SK-N-SH (cell line): ENCODE results near the gene GMPPA. TPM values are rescaled to one million over a fixed set of nuclear protein-coding genes. Genes with fewer than 3 reads are reported as not detected.

Source experiments
- CTCF ChIA-PET: fragments of 300-600, 350-600 bp; formaldehyde crosslinking; extraction: SDS; loops from one replicate; lab custom pipeline; 2021; lab: Yijun Ruan, JAX
- POLR2A ChIA-PET: fragments of 350-600 bp; sonication (Branson Sonifier 250); formaldehyde crosslinking; extraction: SDS; loops from one replicate; lab custom pipeline; 2020; ENCODE audit warnings: antibody characterized with exemption, inconsistent platforms; lab: Yijun Ruan, JAX
- DNase-seq: peaks from one replicate; pipeline ENCODE4 v3.0.0; 2012
- H2AFZ ChIP-seq: fragments of 200-600 bp; sonication (generic); 2 replicates; pipeline ENCODE4 v1.8.1; 2016; ENCODE audit warnings: antibody characterized with exemption, mild to moderate bottlenecking, low read depth
- H3F3A ChIP-seq: fragments of 200-600 bp; sonication (generic); replicated peaks from 2 replicates; pipeline ENCODE3; 2016; ENCODE audit warnings: antibody characterized with exemption, mild to moderate bottlenecking; ENCODE audit not compliant: insufficient read depth
- H3K27ac ChIP-seq, 2 experiments: fragments of 200-500 bp in 1 of 2; fragments of 200-600 bp in 1 of 2; sonication (Bioruptor generic) in 1 of 2; sonication (generic), shearing (Covaris generic) in 1 of 2; 2 replicates each; pipeline versions ENCODE4 v1.5.1 to v1.6.1; 2014 to 2016; ENCODE audit warnings: low read depth in 2 of 2, inconsistent platforms in 1 of 2, low read length in 1 of 2, mild to moderate bottlenecking in 1 of 2, mixed read lengths in 1 of 2
- H3K27me3 ChIP-seq: fragments of 200-600 bp; sonication (generic), shearing (Covaris generic); 2 replicates; pipeline ENCODE4 v1.6.1; 2016; ENCODE audit warnings: mixed run types; ENCODE audit not compliant: insufficient read depth
- H3K36me3 ChIP-seq, 2 experiments: fragments of 200-500 bp in 1 of 2; fragments of 200-600 bp in 1 of 2; sonication (Bioruptor generic) in 1 of 2; sonication (generic) in 1 of 2; replicated peaks in 1 of 2; 2 replicates each; pipeline versions ENCODE3 to v1.5.1; 2014 to 2016; ENCODE audit warnings: low read length in 1 of 2, mild to moderate bottlenecking in 1 of 2; ENCODE audit not compliant: insufficient read depth in 2 of 2, control insufficient read depth in 1 of 2
- H3K4me1 ChIP-seq, 2 experiments: fragments of 200-500 bp in 1 of 2; fragments of 200-600 bp in 1 of 2; sonication (Bioruptor generic) in 1 of 2; sonication (generic), shearing (Covaris generic) in 1 of 2; 2 replicates each; pipeline versions ENCODE4 v1.5.1 to v1.6.1; 2014 to 2016; ENCODE audit warnings: low read depth in 1 of 2, low read length in 1 of 2, mixed run types in 1 of 2; ENCODE audit not compliant: insufficient read depth in 2 of 2, control insufficient read depth in 1 of 2
- H3K4me2 ChIP-seq: fragments of 200-600 bp; sonication (generic), shearing (Covaris generic); 2 replicates; pipeline ENCODE4 v1.6.1; 2017; ENCODE audit warnings: mixed run types
- H3K4me3 ChIP-seq, 2 experiments: fragments of 200-500 bp in 1 of 2; fragments of 200-600 bp in 1 of 2; sonication (Bioruptor generic) in 1 of 2; sonication (generic), shearing (Covaris generic) in 1 of 2; 2 replicates each; pipeline versions ENCODE4 v1.5.1 to v1.8.1; 2014 to 2016; ENCODE audit warnings: low read depth in 2 of 2, inconsistent platforms in 1 of 2, low read length in 1 of 2, mild to moderate bottlenecking in 1 of 2, mixed read lengths in 1 of 2, moderate library complexity in 1 of 2
- H3K79me2 ChIP-seq: fragments of 200-600 bp; sonication (generic); 2 replicates; pipeline ENCODE4 v1.8.1; 2017; ENCODE audit warnings: mild to moderate bottlenecking; ENCODE audit not compliant: insufficient read depth
- H3K9ac ChIP-seq: fragments of 200-600 bp; sonication (generic); 2 replicates; pipeline ENCODE4 v1.6.1; 2017; ENCODE audit warnings: mixed run types
- H3K9me2 ChIP-seq: fragments of 200-600 bp; sonication (generic); 2 replicates; pipeline ENCODE4 v1.6.1; 2017; ENCODE audit warnings: mixed run types
- H3K9me3 ChIP-seq: fragments of 200-600 bp; sonication (generic); 2 replicates; pipeline ENCODE4 v1.6.1; 2017; ENCODE audit warnings: mixed run types, mild to moderate bottlenecking, moderate library complexity
- H4K20me1 ChIP-seq: fragments of 200-600 bp; sonication (generic); 2 replicates; pipeline ENCODE4 v1.6.1; 2017; ENCODE audit warnings: mild to moderate bottlenecking, mixed run types; ENCODE audit not compliant: insufficient read depth
- EZH2phosphoT487 ChIP-seq: fragments of 200-600 bp; sonication (generic); IDR thresholded peaks from 2 replicates; pipeline ENCODE4 v1.6.1; 2017; ENCODE audit warnings: low read depth, mixed run types, mild to moderate bottlenecking, antibody characterized with exemption, moderate library complexity, borderline replicate concordance
- FOXM1 ChIP-seq: IDR thresholded peaks from 2 replicates; pipeline ENCODE4 v1.4.0; 2012; ENCODE audit warnings: low read depth, mild to moderate bottlenecking
- GABPA ChIP-seq: IDR thresholded peaks from 2 replicates; pipeline ENCODE4 v1.4.0; 2012; ENCODE audit warnings: low read depth, mild to moderate bottlenecking
- GATA2 ChIP-seq: sonication (generic); formaldehyde crosslinking; IDR thresholded peaks from 2 replicates; pipeline ENCODE4 v1.5.0; 2020; ENCODE audit warnings: mild to moderate bottlenecking, missing genetic modification reagents
- JUND ChIP-seq: IDR thresholded peaks from 2 replicates; pipeline ENCODE4 v1.4.0; 2012
- MEF2A ChIP-seq: IDR thresholded peaks from 2 replicates; pipeline ENCODE4 v1.4.0; 2012; ENCODE audit warnings: low read depth, borderline replicate concordance
- MXI1 ChIP-seq: IDR thresholded peaks from 2 replicates; pipeline ENCODE4 v1.6.1; 2012; ENCODE audit warnings: mild to moderate bottlenecking, low read depth, low read length, improper control_type of control experiment
- NFIC ChIP-seq: IDR thresholded peaks from 2 replicates; pipeline ENCODE4 v1.4.0; 2012; ENCODE audit warnings: borderline replicate concordance
- NRF1 ChIP-seq: IDR thresholded peaks from 2 replicates; pipeline ENCODE4 v1.6.1; 2012; ENCODE audit warnings: low read depth, mild to moderate bottlenecking, low read length
- RAD21 ChIP-seq: IDR thresholded peaks from 2 replicates; pipeline ENCODE4 v1.6.1; 2012; ENCODE audit warnings: mild to moderate bottlenecking, low read length
- SIN3A ChIP-seq: IDR thresholded peaks from 2 replicates; pipeline ENCODE4 v1.6.1; 2012; ENCODE audit warnings: low read depth, mild to moderate bottlenecking, low read length, moderate library complexity, borderline replicate concordance
- TAF1 ChIP-seq: IDR thresholded peaks from 2 replicates; pipeline ENCODE4 v1.6.1; 2012; ENCODE audit warnings: low read depth, mild to moderate bottlenecking, low read length, moderate library complexity, borderline replicate concordance
- TCF12 ChIP-seq: IDR thresholded peaks from 2 replicates; pipeline ENCODE4 v1.4.0; 2012
- TEAD4 ChIP-seq: IDR thresholded peaks from 2 replicates; pipeline ENCODE4 v1.4.0; 2012; ENCODE audit warnings: mild to moderate bottlenecking, borderline replicate concordance; ENCODE audit not compliant: insufficient read depth
- WGBS: methylation state at CpG from one replicate; pipeline ENCODE4 v1.1.6; 2017; ENCODE audit warnings: low lambda C conversion rate; 5-methylcytosine and 5-hydroxymethylcytosine counted together
- polyA plus RNA-seq, 3 experiments: library from polyadenylated mRNA; depleted of rRNA; stranded (reverse); fragments of >200 nt; gene quantifications; 2 replicates each; pipeline ENCODE4 v1.2.3, GENCODE V29; 2012
- TF ChIP-seq, protein P1 (sequence below): fragments of 150-350 bp; IDR thresholded peaks from 2 replicates; pipeline ENCODE4 v1.6.1; 2016; ENCODE audit warnings: mild to moderate bottlenecking, low read depth, low read length
- TF ChIP-seq, protein P2 (sequence below): IDR thresholded peaks from 2 replicates; pipeline ENCODE4 v1.6.1; 2012; ENCODE audit warnings: mild to moderate bottlenecking, low read depth, low read length, moderate library complexity
- TF ChIP-seq, protein P3 (sequence below): IDR thresholded peaks from 2 replicates; pipeline ENCODE4 v1.4.0; 2012; ENCODE audit warnings: low read depth, borderline replicate concordance
- TF ChIP-seq, protein P4 (sequence below): IDR thresholded peaks from 2 replicates; pipeline ENCODE4 v1.4.0; 2012; ENCODE audit warnings: low read depth
- TF ChIP-seq, protein P5 (sequence below): fragments of 200-600 bp; sonication (generic); IDR thresholded peaks from 2 replicates; pipeline ENCODE4 v1.6.1; 2017; ENCODE audit warnings: antibody characterized with exemption, mild to moderate bottlenecking, moderate library complexity
- TF ChIP-seq, protein P6 (sequence below): IDR thresholded peaks from 2 replicates; pipeline ENCODE4; 2012

GMPPA gene
- polyA plus RNA-seq, 1 of the 3 experiments (the other 2 are of a cell fraction): 61.3 TPM

DNA sequence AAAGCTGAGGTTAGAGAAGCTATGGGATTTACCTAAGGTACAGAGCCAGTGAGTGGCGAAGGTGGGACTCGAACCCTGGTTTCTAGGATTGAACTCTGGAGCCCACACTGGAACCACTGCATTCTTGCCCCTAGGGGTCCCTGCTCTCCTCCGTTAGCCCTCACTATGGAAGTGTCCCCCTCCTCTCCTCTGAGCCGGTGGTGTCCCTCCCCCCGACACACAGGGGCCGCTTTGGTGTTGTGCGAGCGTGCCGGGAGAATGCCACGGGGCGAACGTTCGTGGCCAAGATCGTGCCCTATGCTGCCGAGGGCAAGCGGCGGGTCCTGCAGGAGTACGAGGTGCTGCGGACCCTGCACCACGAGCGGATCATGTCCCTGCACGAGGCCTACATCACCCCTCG lies 8.5 kb upstream of the GMPPA start (continued):
- TF ChIP-seq, protein P1, sequence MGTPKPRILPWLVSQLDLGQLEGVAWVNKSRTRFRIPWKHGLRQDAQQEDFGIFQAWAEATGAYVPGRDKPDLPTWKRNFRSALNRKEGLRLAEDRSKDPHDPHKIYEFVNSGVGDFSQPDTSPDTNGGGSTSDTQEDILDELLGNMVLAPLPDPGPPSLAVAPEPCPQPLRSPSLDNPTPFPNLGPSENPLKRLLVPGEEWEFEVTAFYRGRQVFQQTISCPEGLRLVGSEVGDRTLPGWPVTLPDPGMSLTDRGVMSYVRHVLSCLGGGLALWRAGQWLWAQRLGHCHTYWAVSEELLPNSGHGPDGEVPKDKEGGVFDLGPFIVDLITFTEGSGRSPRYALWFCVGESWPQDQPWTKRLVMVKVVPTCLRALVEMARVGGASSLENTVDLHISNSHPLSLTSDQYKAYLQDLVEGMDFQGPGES: no peak
- TF ChIP-seq JUND (no peak), MEF2A (no peak), GABPA (no peak)
- TF ChIP-seq, protein P2, sequence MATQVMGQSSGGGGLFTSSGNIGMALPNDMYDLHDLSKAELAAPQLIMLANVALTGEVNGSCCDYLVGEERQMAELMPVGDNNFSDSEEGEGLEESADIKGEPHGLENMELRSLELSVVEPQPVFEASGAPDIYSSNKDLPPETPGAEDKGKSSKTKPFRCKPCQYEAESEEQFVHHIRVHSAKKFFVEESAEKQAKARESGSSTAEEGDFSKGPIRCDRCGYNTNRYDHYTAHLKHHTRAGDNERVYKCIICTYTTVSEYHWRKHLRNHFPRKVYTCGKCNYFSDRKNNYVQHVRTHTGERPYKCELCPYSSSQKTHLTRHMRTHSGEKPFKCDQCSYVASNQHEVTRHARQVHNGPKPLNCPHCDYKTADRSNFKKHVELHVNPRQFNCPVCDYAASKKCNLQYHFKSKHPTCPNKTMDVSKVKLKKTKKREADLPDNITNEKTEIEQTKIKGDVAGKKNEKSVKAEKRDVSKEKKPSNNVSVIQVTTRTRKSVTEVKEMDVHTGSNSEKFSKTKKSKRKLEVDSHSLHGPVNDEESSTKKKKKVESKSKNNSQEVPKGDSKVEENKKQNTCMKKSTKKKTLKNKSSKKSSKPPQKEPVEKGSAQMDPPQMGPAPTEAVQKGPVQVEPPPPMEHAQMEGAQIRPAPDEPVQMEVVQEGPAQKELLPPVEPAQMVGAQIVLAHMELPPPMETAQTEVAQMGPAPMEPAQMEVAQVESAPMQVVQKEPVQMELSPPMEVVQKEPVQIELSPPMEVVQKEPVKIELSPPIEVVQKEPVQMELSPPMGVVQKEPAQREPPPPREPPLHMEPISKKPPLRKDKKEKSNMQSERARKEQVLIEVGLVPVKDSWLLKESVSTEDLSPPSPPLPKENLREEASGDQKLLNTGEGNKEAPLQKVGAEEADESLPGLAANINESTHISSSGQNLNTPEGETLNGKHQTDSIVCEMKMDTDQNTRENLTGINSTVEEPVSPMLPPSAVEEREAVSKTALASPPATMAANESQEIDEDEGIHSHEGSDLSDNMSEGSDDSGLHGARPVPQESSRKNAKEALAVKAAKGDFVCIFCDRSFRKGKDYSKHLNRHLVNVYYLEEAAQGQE: no peak

DNA sequence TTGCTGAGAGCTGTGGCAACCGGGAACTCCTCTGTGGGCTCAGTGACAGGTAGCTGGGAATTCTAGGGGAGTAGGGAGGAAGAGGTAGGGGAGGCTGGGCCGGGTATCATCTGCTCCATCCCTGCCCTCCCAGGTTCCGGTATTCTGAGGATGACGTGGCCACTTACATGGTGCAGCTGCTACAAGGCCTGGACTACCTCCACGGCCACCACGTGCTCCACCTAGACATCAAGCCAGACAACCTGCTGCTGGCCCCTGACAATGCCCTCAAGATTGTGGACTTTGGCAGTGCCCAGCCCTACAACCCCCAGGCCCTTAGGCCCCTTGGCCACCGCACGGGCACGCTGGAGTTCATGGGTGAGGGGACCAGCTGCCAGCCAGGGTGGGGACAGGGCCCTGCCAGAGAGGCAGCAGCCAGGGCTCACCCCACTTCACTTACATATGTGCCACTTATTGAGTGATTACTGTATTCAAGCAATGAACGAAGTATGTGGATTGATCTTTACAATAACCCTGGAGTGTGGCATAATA lies 8.0 kb upstream of the GMPPA start:
- no peak overlapping the region for H3K4me2 ChIP-seq
- no peaks in the 10 kb centered on the region for H3K9me3 ChIP-seq
- 82% methylated on average over 3 of the region's 10 CpGs for WGBS
- no peaks in the 10 kb centered on the region for H3F3A ChIP-seq
- no peak overlapping the region for H3K9ac ChIP-seq
- no peak overlapping the region for H3K4me3 ChIP-seq
- H2AFZ ChIP-seq: no peak overlapping the region
- peaks cover 2 to 20% of the 10 kb centered on the region in 2 experiments; a peak in 2 of 4 replicates for H3K4me1 ChIP-seq
- H4K20me1 ChIP-seq: no peaks in the 10 kb centered on the region
- H3K9me2 ChIP-seq: no peaks in the 10 kb centered on the region
- CTCF ChIA-PET: interaction anchor here (1.1 to 62.1 kb wide), 7 partner anchors 4 to 87 kb away, joined by 3 to 2824 read pairs (median 8); partner anchors contain the start of genes ASIC4, CHPF, GMPPA and TMEM198
- DNase-seq: no peak
- no peaks in the 10 kb centered on the region for H3K27me3 ChIP-seq
- H3K79me2 ChIP-seq: no peaks in the 10 kb centered on the region
- H3K36me3 ChIP-seq: peaks cover 6 to 23% of the 10 kb centered on the region in 2 experiments
- POLR2A ChIA-PET: interaction anchor here (1.4 kb wide), 1 partner anchor 36 kb away, joined by 4 read pairs; no protein-coding TSS in a partner anchor
- H3K27ac ChIP-seq: no peak overlapping the region
- TF ChIP-seq, protein P1: no peak
- TF ChIP-seq GATA2 (CRISPR knock-in tag) (no peak), TEAD4 (no peak), EZH2phosphoT487 (no peak), NRF1 (no peak), MXI1 (no peak), RAD21 (no peak), TAF1 (no peak), TCF12 (no peak), NFIC (no peak), FOXM1 (no peak), SIN3A (no peak)
- TF ChIP-seq, protein P3, sequence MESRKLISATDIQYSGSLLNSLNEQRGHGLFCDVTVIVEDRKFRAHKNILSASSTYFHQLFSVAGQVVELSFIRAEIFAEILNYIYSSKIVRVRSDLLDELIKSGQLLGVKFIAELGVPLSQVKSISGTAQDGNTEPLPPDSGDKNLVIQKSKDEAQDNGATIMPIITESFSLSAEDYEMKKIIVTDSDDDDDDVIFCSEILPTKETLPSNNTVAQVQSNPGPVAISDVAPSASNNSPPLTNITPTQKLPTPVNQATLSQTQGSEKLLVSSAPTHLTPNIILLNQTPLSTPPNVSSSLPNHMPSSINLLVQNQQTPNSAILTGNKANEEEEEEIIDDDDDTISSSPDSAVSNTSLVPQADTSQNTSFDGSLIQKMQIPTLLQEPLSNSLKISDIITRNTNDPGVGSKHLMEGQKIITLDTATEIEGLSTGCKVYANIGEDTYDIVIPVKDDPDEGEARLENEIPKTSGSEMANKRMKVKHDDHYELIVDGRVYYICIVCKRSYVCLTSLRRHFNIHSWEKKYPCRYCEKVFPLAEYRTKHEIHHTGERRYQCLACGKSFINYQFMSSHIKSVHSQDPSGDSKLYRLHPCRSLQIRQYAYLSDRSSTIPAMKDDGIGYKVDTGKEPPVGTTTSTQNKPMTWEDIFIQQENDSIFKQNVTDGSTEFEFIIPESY: no peak
- TF ChIP-seq, protein P4, sequence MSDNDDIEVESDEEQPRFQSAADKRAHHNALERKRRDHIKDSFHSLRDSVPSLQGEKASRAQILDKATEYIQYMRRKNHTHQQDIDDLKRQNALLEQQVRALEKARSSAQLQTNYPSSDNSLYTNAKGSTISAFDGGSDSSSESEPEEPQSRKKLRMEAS: no peak
- TF ChIP-seq, protein P5, sequence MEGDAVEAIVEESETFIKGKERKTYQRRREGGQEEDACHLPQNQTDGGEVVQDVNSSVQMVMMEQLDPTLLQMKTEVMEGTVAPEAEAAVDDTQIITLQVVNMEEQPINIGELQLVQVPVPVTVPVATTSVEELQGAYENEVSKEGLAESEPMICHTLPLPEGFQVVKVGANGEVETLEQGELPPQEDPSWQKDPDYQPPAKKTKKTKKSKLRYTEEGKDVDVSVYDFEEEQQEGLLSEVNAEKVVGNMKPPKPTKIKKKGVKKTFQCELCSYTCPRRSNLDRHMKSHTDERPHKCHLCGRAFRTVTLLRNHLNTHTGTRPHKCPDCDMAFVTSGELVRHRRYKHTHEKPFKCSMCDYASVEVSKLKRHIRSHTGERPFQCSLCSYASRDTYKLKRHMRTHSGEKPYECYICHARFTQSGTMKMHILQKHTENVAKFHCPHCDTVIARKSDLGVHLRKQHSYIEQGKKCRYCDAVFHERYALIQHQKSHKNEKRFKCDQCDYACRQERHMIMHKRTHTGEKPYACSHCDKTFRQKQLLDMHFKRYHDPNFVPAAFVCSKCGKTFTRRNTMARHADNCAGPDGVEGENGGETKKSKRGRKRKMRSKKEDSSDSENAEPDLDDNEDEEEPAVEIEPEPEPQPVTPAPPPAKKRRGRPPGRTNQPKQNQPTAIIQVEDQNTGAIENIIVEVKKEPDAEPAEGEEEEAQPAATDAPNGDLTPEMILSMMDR: no peak
- TF ChIP-seq, protein P6, sequence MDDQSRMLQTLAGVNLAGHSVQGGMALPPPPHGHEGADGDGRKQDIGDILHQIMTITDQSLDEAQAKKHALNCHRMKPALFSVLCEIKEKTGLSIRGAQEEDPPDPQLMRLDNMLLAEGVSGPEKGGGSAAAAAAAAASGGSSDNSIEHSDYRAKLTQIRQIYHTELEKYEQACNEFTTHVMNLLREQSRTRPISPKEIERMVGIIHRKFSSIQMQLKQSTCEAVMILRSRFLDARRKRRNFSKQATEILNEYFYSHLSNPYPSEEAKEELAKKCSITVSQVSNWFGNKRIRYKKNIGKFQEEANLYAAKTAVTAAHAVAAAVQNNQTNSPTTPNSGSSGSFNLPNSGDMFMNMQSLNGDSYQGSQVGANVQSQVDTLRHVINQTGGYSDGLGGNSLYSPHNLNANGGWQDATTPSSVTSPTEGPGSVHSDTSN: no peak
